Fibroblast of lung (primary cell): Measurements from ENCODE around the gene PRKG2.

Source experiments
- CTCF ChIP-seq, 2 donors: IDR thresholded peaks in 1 of 2; conservative IDR thresholded peaks in 1 of 2; 1 replicate in 1 of 2; 2 replicates in 1 of 2; pipeline ENCODE4 v1.5.1; 2011 to 2012; ENCODE audit warnings: low read length in 2 of 2, control low read depth in 1 of 2, inconsistent platforms in 1 of 2, low read depth in 1 of 2, mild to moderate bottlenecking in 1 of 2
- EZH2 ChIP-seq: IDR thresholded peaks from 2 replicates; pipeline ENCODE4 v1.5.1; 2012; ENCODE audit warnings: low read length, control low read depth, mild to moderate bottlenecking; ENCODE audit errors: missing control alignments

GRCh38 chr4:81197864-81198524 lies 17.0 kb downstream of the PRKG2 start:
- TF ChIP-seq CTCF (conservative IDR thresholded peaks at IDR 0.05 in 1 of 2, IDR thresholded peaks at IDR 0.05 in 1 of 2; ENCODE audit: low read depth in 1 of 2, low read length in 2 of 2) (no peak), EZH2 (no peak)
